Islet precursor cell (in vitro differentiated cells): ENCODE results near the gene NPY2R.
A peak's percentile ranks its signal among the peaks of the same experiment; 100 is the strongest.

Source experiments
- DNase-seq: peaks from one replicate; pipeline ENCODE4 v3.0.0-alpha.2; 2018

Gene NPY2R

GRCh38 chr4:155208258-155209054, at the start of gene NPY2R:
Gene NPY2R (plus strand): TSS chr4:155208636. CDS start chr4:155213940, 5,304 bp downstream.
- peak; percentile 77 for DNase-seq

GRCh38 chr4:155161357-155161756, 47.1 kb upstream of the NPY2R start:
- DNase-seq, result no peak

GRCh38 chr4:155164718-155165117, 43.7 kb upstream of the NPY2R start:
- no peak for DNase-seq

GRCh38 chr4:155170569-155170968, 37.9 kb upstream of the NPY2R start:
- no peak for DNase-seq

GRCh38 chr4:155173371-155173770, 35.1 kb upstream of the NPY2R start:
- no peak for DNase-seq

- DNase-seq, result no peak
Observed at GRCh38 chr4:155174668-155175067, 33.8 kb upstream of the NPY2R start.

- no peak for DNase-seq
Observed at GRCh38 chr4:155179216-155179615, 29.2 kb upstream of the NPY2R start.

GRCh38 chr4:155186972-155187371, 21.5 kb upstream of the NPY2R start:
- no peak for DNase-seq

GRCh38 chr4:155187989-155188388, 20.4 kb upstream of the NPY2R start:
- no peak for DNase-seq

- no peak for DNase-seq
Observed at GRCh38 chr4:155190099-155190498, 18.3 kb upstream of the NPY2R start.

- no peak for DNase-seq
Observed at GRCh38 chr4:155197757-155198156, 10.7 kb upstream of the NPY2R start.

- DNase-seq, result peak; percentile 82
Observed at GRCh38 chr4:155207534-155208257, 740 bp upstream of the NPY2R start.

GRCh38 chr4:155220025-155220424, 11.6 kb downstream of the NPY2R start:
- no peak for DNase-seq

GRCh38 chr4:155227131-155227530, 18.7 kb downstream of the NPY2R start:
- no peak for DNase-seq

- DNase-seq, result no peak
Observed at GRCh38 chr4:155228713-155229112, 20.3 kb downstream of the NPY2R start.

GRCh38 chr4:155232432-155232831, 24.0 kb downstream of the NPY2R start:
- no peak for DNase-seq

GRCh38 chr4:155234206-155234605, 25.8 kb downstream of the NPY2R start:
- DNase-seq, result no peak

GRCh38 chr4:155237567-155237966, 29.1 kb downstream of the NPY2R start:
- DNase-seq, result no peak

- no peak for DNase-seq
Observed at GRCh38 chr4:155241225-155241624, 32.8 kb downstream of the NPY2R start.

- DNase-seq, result no peak
Observed at GRCh38 chr4:155241664-155242063, 33.2 kb downstream of the NPY2R start.

- DNase-seq, result no peak
Observed at GRCh38 chr4:155245105-155245504, 36.7 kb downstream of the NPY2R start.

GRCh38 chr4:155248002-155248896, 39.8 kb downstream of the NPY2R start:
- DNase-seq, result no peak

GRCh38 chr4:155249016-155249566, 40.7 kb downstream of the NPY2R start:
- DNase-seq, result no peak
